Heart left ventricle (tissue), 13 donors: ENCODE results near the gene TMC4.

Source experiments
- POLR2A ChIP-seq, 2 donors: fragments of 450-650 bp; IDR thresholded peaks; one replicate each; pipeline ENCODE4 v1.6.1; 2017; ENCODE audit warnings: antibody characterized with exemption in 2 of 2, mild to moderate bottlenecking in 2 of 2, moderate library complexity in 2 of 2
- TF ChIP-seq, protein P1 (sequence below), 12 donors: fragments of 200-600 bp; sonication (generic) in 4 of 12; IDR thresholded peaks; one replicate each; pipeline versions ENCODE4 v1.5.0 to v1.8.0; 2018 to 2022; ENCODE audit warnings: antibody characterized with exemption in 12 of 12, mild to moderate bottlenecking in 5 of 12
- donor health status: ischemic (EF 13 %, LVEDD 7.1; RV severe dilation, severe dysfunction).
- donor health status: DM: no; HTN: yes; CAD: no.
- donor health status: DM: no; HTN: no; CAD: no.
- donor health status: ischemic (EF 25% LVEDD 6.9; RV normal size, moderate dysfunction).
- donor health status: ischemic (EF 25% LVEDD 5.7; RV mildly dilated, moderate dysfunction).
- donor health status: ischemic (EF 35%, LVEDD 5.7; RV mildly dilated, moderate dysfunction).
- donor health status: nonischemic (EF 11% LVEDD 7.7; RV severe dilation, severe dysfunction).
- donor health status: DM: yes; HTN: yes; CAD: no.
- donor health status: PGD.
- donor health status: ischemic (EF 29% LVEDD 5.4; RV normal size, mild dysfunction).
- donor health status: nonischemic (EF 23%, LVEDD 6.1; RV moderate dilation, normal function).

DNA sequence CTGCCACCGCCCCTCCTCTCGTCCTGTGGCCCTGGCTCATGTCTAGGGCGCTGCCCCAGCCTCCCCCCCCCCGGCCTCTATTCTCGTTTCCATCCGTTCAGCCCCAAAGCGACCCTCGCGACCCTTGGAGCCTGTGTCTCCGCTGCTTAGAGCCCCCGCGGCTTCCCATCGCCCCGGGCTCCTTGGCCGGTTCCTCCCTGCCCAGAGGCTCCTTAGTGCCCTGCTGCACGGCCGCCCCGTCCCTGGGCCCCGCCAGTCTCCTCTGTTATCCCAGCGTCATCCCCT is 44.6 kb downstream of the TMC4 start:
- TF ChIP-seq POLR2A (IDR thresholded peaks at IDR 0.05), result no peak
- TF ChIP-seq, protein P1, sequence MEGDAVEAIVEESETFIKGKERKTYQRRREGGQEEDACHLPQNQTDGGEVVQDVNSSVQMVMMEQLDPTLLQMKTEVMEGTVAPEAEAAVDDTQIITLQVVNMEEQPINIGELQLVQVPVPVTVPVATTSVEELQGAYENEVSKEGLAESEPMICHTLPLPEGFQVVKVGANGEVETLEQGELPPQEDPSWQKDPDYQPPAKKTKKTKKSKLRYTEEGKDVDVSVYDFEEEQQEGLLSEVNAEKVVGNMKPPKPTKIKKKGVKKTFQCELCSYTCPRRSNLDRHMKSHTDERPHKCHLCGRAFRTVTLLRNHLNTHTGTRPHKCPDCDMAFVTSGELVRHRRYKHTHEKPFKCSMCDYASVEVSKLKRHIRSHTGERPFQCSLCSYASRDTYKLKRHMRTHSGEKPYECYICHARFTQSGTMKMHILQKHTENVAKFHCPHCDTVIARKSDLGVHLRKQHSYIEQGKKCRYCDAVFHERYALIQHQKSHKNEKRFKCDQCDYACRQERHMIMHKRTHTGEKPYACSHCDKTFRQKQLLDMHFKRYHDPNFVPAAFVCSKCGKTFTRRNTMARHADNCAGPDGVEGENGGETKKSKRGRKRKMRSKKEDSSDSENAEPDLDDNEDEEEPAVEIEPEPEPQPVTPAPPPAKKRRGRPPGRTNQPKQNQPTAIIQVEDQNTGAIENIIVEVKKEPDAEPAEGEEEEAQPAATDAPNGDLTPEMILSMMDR (IDR thresholded peaks at IDR 0.05), result no peak
